ENCODE results near the gene LRRC70.

Gene LRRC70

DNA sequence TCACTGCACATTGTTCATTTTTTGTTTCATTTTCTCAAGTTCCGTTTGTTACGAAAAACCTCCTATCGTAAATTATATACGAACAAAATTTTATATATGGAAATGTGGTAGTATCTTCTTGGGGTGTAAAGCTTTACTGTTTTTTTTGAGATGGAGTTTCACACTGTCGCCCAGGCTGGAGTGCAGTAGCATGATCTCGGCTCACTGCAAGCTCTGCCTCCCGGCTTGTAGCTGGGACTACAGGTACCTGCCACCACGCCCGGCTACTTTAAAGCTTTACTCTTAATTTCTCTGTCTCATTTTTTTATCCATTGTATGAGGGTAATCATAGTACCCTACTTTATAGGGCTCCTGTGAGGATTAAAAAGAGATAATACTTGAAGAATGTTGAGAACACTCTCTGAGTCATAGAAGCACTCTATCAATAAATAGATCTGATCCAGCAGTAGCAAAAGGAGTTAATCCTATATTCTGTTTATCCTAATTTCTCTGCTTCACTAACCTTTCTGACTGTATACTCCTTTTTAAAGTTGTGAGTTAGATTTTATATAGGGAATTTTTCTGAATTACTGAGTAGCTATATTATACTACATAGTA is 5.6 kb upstream of the LRRC70 start:
- in situ Hi-C loops (cut with MboI; ENCODE audit: low sequenced_read_pairs): no loop called here

GRCh38 chr5:62574599-62574998 is 4.0 kb upstream of the LRRC70 start:
- in situ Hi-C loops (cut with MboI; ENCODE audit: low sequenced_read_pairs): no loop called here

DNA sequence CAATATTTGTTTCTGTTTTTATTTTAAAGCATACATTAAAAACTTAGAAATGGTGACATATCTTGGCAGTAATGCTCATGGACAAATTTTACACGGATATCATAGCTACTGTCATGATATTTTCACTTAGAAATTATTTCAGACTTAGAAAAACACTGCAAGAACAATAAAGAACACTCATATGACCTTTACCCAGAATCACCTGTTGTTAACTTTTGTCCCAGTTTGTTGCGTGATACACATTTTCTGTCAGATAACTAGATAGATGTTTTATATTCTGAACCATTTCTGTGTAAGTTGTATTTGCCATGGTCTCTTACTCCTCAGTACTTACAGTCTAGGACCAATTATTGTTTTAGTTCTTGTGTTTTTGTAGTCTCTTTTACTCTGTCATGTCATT is 3.6 kb upstream of the LRRC70 start:
- in situ Hi-C loops (cut with MboI; ENCODE audit: low sequenced_read_pairs): no loop called here

DNA sequence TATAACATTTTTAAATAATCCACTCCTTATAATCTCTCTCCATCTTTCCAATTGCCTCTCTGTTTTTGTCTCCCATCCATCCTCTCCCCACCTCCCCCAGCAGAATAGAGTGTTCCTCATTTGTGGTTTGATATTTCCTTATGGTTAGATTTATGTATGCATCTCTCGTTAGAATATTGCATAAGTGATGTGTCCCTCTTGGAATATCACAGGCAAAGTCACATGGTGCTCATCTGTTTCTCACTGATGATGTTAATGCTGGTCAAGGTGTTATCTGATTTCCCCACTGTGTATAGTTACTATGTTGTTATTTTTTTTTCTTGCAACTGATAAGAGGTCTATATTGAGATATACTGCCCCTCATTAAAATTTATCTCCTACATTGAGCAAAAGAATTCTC is 3.1 kb upstream of the LRRC70 start:
- in situ Hi-C loops (cut with MboI; ENCODE audit: low sequenced_read_pairs): no loop called here

GRCh38 chr5:62576570-62577170 is 1.9 kb upstream of the LRRC70 start:
- in situ Hi-C loops (cut with MboI; ENCODE audit: low sequenced_read_pairs): no loop called here

DNA sequence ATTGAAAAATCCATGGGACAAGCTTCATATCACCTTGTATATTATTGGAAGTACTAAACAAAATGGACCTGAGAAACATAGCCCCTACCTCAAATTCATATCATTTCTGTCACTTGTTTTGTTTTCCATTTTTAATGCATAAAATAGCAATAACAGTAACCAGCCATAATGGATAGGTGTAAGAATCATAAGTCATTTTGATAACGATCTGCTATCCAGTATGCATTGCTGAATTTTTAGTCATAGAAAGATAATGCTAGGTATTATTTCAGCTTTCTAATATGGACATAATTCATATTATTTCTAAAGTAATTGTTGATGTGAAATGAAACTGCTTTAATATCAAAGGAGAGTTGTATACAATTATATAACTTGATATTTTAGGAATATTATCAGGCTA is 1.1 kb upstream of the LRRC70 start:
- in situ Hi-C loops (cut with MboI; ENCODE audit: low sequenced_read_pairs): no loop called here

DNA sequence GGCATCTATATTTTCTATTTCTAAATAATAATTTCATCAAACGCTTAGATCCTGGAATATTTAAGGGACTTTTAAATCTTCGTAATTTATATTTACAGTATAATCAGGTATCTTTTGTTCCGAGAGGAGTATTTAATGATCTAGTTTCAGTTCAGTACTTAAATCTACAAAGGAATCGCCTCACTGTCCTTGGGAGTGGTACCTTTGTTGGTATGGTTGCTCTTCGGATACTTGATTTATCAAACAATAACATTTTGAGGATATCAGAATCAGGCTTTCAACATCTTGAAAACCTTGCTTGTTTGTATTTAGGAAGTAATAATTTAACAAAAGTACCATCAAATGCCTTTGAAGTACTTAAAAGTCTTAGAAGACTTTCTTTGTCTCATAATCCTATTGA is 1.1 kb downstream of the LRRC70 start:
- in situ Hi-C loops (cut with MboI; ENCODE audit: low sequenced_read_pairs): no loop called here

- in situ Hi-C loops (cut with MboI; ENCODE audit: low sequenced_read_pairs): no loop called here
Measured at GRCh38 chr5:62581836-62582597, 3.4 kb downstream of the LRRC70 start.

DNA sequence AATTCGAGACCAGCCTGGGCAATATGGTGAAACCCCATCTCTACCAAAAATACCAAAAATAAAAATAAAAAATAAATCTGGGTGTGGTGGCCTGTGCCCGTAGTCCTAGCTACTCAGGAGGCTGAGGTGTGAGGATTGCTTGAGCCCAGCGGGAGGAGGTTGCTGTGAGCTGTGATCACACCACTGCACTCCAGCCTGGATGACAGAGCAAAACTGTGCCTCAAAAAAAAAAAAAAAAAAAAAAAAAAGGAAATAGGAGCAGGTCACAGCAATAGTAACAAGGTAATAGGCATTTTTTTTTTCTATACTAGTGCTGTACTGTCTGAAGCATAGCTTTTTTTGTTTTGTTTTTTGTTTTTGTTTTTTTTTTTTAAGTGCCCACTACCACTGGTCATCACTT is 5.8 kb downstream of the LRRC70 start:
- in situ Hi-C loops (cut with MboI; ENCODE audit: low sequenced_read_pairs): no loop called here

DNA sequence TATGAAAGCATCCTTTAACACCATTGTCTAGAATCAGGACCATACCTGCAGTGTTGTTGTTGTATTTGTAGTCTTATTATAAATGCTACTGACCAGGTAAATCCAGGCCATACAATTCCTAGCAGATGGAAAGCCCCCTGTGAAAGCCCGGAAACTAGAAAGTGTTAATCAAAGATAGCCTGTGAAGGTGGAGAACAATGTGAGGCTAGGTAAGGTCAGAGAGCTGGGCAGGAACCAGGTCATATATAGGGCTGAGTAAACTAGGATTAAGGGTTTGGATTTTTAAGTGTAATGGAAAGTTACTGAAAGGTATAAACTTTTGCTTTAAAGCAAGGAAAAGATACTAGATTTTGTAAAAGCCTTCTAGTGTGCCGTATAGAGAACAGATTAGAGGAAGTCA is 6.7 kb downstream of the LRRC70 start:
- in situ Hi-C loops (cut with MboI; ENCODE audit: low sequenced_read_pairs): no loop called here

- in situ Hi-C loops (cut with MboI; ENCODE audit: low sequenced_read_pairs): no loop called here
Measured at GRCh38 chr5:62585751-62586150, 7.1 kb downstream of the LRRC70 start.

DNA sequence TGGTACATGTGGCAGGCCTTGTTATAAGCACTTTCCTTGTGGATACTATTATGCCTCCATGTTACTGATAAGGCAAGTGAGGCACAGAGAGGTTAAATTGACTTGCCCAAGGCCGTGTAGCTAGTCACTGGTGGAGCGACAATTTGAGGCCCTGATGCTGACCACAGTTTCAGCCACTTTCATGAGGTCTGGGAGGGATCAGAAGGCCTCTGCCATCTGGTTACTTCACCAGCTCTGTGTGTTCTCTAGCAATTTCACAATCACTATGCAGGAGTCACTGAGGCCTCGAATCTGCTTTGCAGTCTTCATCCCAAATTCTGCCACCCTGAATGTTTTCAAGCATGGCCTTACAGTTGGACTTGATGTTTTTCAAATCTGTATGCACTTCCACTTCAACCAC is 9.1 kb downstream of the LRRC70 start:
- in situ Hi-C loops (cut with MboI; ENCODE audit: low sequenced_read_pairs): no loop called here

DNA sequence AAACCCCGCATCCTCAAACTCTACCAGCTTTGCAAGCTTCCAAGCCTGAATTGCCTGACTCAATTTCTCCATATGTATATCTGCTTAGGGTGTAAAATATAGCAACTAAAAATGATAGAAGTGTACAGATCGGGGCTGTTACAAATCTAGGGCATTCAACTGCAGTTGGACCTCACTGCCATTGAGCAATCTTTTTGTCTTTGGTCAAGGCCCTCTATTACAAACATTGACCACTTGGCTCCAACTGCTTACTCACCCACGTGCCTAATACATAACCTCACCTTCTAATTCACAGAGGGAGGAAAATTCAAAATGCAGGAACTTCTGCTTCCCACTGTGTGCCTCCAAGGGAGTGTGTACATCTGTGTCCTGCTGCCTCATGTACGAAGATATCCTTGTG is 10.0 kb downstream of the LRRC70 start:
- in situ Hi-C loops (cut with MboI; ENCODE audit: low sequenced_read_pairs): no loop called here

GRCh38 chr5:62589504-62589903 is 10.9 kb downstream of the LRRC70 start:
- in situ Hi-C loops (cut with MboI; ENCODE audit: low sequenced_read_pairs): no loop called here

- in situ Hi-C loops (cut with MboI; ENCODE audit: low sequenced_read_pairs): no loop called here
Measured at GRCh38 chr5:62590387-62590786, 11.8 kb downstream of the LRRC70 start.

- in situ Hi-C loops (cut with MboI; ENCODE audit: low sequenced_read_pairs): no loop called here
Measured at GRCh38 chr5:62592558-62592957, 13.9 kb downstream of the LRRC70 start.

DNA sequence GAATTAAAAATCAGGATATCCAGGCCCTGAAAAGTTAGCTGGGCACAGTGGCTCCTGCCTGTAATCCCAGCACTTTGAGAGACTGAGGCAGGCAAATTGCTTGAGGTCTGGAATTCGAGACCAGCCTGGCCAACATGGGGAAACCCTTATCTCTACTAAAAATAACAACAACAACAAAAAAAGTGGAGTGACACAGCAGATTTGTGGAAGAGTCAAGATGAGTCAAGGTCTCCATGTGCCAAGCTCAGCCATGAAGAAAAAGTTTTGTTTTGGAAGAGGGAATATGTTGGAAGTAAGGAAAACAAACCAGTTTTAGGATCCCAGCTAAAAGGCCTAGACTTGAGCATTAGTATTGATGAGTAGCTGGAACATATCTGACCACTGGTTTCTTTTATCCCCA is 14.7 kb downstream of the LRRC70 start:
- in situ Hi-C loops (cut with MboI; ENCODE audit: low sequenced_read_pairs): no loop called here

- in situ Hi-C loops (cut with MboI; ENCODE audit: low sequenced_read_pairs): no loop called here
Measured at GRCh38 chr5:62594364-62594984, 15.9 kb downstream of the LRRC70 start.

- in situ Hi-C loops (cut with MboI; ENCODE audit: low sequenced_read_pairs): no loop called here
Measured at GRCh38 chr5:62596096-62596495, 17.5 kb downstream of the LRRC70 start.

DNA sequence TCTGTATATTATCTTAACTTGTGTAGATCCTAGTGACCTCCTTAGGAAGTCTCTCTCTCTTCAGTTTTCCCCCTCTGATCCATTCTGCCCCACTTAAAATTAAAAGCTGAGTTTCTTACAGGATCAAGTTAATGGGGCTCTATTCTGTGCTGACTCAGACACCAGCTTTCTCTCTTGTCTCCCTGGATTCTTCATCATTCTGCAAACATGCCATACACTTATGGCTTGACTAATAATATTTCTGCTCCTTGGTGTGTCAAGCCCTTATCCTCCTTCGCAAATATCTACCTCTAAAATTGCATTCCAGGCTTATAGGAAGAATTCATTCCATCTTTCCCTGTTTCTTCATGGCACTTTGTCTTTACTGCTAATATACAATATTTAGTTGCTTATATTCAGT is 18.1 kb downstream of the LRRC70 start:
- in situ Hi-C loops (cut with MboI; ENCODE audit: low sequenced_read_pairs): no loop called here

DNA sequence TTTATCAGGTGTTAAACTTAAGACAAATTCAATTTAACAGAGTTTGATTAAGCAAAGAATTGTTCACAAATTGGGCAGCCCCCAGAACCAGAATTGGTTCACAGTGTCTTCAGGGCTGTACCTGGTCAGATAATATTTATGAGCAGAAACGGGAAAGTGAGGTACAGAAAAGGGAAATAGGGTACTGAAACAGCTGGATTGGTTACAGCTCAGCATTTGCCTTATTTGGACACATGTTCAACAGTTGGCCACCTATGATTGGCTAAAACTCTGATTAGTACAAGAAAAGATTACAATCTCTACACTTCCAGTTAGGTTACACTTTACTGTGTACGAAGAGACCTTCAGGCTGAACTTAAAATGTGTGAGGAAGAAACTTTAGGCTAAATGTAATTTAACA is 18.7 kb downstream of the LRRC70 start:
- in situ Hi-C loops (cut with MboI; ENCODE audit: low sequenced_read_pairs): no loop called here

All from HL-60/S4 treated with phorbol 12-myristate 13-acetate at 8.2 ng/mL for 4 days and 3 days (cell line).